Right forelimb (tissue), 1 donor: Measurements from ENCODE around the gene MAD1L1.
"Not testable (repeated sequence)": the region's sequence is repeated elsewhere in the genome, so short reads cannot be mapped to it uniquely, and the experiment has no call there.

Experiments used
- DNase-seq: peaks from one replicate; pipeline ENCODE4 v3.0.0-alpha.2; 2018

MAD1L1 gene

GRCh38 chr7:1931951-1932270 lies 300.8 kb downstream of the MAD1L1 start:
- no peak for DNase-seq

GRCh38 chr7:1931256-1931950 lies 301.3 kb downstream of the MAD1L1 start:
- DNase-seq, result no peak

GRCh38 chr7:1930381-1931065 lies 302.2 kb downstream of the MAD1L1 start:
- DNase-seq, result no peak

- not testable (repeated sequence) for DNase-seq
These were observed 303.3 kb downstream of the MAD1L1 start for GRCh38 chr7:1929349-1929925.

GRCh38 chr7:1928645-1929348 lies 303.9 kb downstream of the MAD1L1 start:
- DNase-seq, result no peak

GRCh38 chr7:1927937-1928644 lies 304.7 kb downstream of the MAD1L1 start:
- DNase-seq, result no peak

GRCh38 chr7:1926908-1927306 lies 305.8 kb downstream of the MAD1L1 start:
- DNase-seq, result no peak

GRCh38 chr7:1925973-1926907 lies 306.5 kb downstream of the MAD1L1 start:
- DNase-seq, result no peak

- no peak for DNase-seq
These were observed 307.4 kb downstream of the MAD1L1 start for GRCh38 chr7:1925349-1925748.

- DNase-seq, result no peak
These were observed 308.4 kb downstream of the MAD1L1 start for GRCh38 chr7:1924258-1924817.

- DNase-seq, result no peak
These were observed 309.1 kb downstream of the MAD1L1 start for GRCh38 chr7:1923409-1924257.

- no peak for DNase-seq
These were observed 309.9 kb downstream of the MAD1L1 start for GRCh38 chr7:1922870-1923236.

GRCh38 chr7:1922071-1922869 lies 310.5 kb downstream of the MAD1L1 start:
- DNase-seq, result no peak

GRCh38 chr7:1920881-1921280 lies 311.9 kb downstream of the MAD1L1 start:
- DNase-seq, result no peak

- DNase-seq, result no peak
These were observed 312.5 kb downstream of the MAD1L1 start for GRCh38 chr7:1920266-1920681.

GRCh38 chr7:1919539-1920265 lies 313.0 kb downstream of the MAD1L1 start:
- DNase-seq, result no peak

- no peak for DNase-seq
These were observed 313.7 kb downstream of the MAD1L1 start for GRCh38 chr7:1918881-1919525.

- no peak for DNase-seq
These were observed 314.6 kb downstream of the MAD1L1 start for GRCh38 chr7:1918063-1918645.
